ENCODE measurements around the gene MAD2L1BP.

Gene MAD2L1BP

GRCh38 chr6:43634702-43635303 is 837 bp upstream of the MAD2L1BP start:
- no peak for DNase-seq (ENCODE audit: low read depth)
- H3K4me3 ChIP-seq (ENCODE audit: control insufficient read depth, low read depth, low read length), result no peak overlapping the region
- no peak for TF ChIP-seq CTCF (conservative IDR thresholded peaks at IDR 0.05; ENCODE audit: control insufficient read depth, insufficient read depth, low read depth, low read length)

- peak overlapping the region; percentile 96 for H3K4me3 ChIP-seq (ENCODE audit: control insufficient read depth, low read depth, low read length)
- TF ChIP-seq CTCF (conservative IDR thresholded peaks at IDR 0.05; ENCODE audit: control insufficient read depth, insufficient read depth, low read depth, low read length), result no peak
- DNase-seq (ENCODE audit: low read depth), result peak; percentile 12
These were observed 644 bp downstream of the MAD2L1BP start for GRCh38 chr6:43636308-43636659.

GRCh38 chr6:43639984-43640800 is 4.6 kb downstream of the MAD2L1BP start:
- no peak overlapping the region for H3K4me3 ChIP-seq (ENCODE audit: control insufficient read depth, low read depth, low read length)
- TF ChIP-seq CTCF (conservative IDR thresholded peaks at IDR 0.05; ENCODE audit: control insufficient read depth, insufficient read depth, low read depth, low read length), result no peak

GRCh38 chr6:43644940-43645612 is 9.4 kb downstream of the MAD2L1BP start, which contains the start of gene RSPH9:
Gene RSPH9, plus strand, starts transcription at chr6:43645036. Its CDS starts 63 bp downstream, at chr6:43645099.
- DNase-seq (ENCODE audit: low read depth), result peak; percentile 80
- TF ChIP-seq CTCF (conservative IDR thresholded peaks at IDR 0.05; ENCODE audit: control insufficient read depth, insufficient read depth, low read depth, low read length), result no peak
- H3K4me3 ChIP-seq (ENCODE audit: control insufficient read depth, low read depth, low read length), result peak within 1 kb of the TSS; percentile 58

More at GRCh38 chr6:43639984-43640800, 4.6 kb downstream of the MAD2L1BP start:
- no peak for DNase-seq (ENCODE audit: low read depth)

- no peak for DNase-seq (ENCODE audit: low read depth)
- no peak for TF ChIP-seq CTCF (conservative IDR thresholded peaks at IDR 0.05; ENCODE audit: control insufficient read depth, insufficient read depth, low read depth, low read length)
- peak overlapping the region; percentile 58 for H3K4me3 ChIP-seq (ENCODE audit: control insufficient read depth, low read depth, low read length)
These were observed 9.9 kb downstream of the MAD2L1BP start for GRCh38 chr6:43645613-43645964.

GRCh38 chr6:43647613-43648012 is 12.0 kb downstream of the MAD2L1BP start:
- TF ChIP-seq CTCF (conservative IDR thresholded peaks at IDR 0.05; ENCODE audit: control insufficient read depth, insufficient read depth, low read depth, low read length), result no peak
- DNase-seq (ENCODE audit: low read depth), result no peak
- no peak overlapping the region for H3K4me3 ChIP-seq (ENCODE audit: control insufficient read depth, low read depth, low read length)

Data from fibroblast of mammary gland (primary cell).